COR-L47 (cell line): ENCODE measurements around the gene TEX2.

ENCODE experiments used
- DNase-seq: peaks from one replicate; lab custom pipeline; 2025; lab: John Stamatoyannopoulos, UW

The TEX2 gene

DNA sequence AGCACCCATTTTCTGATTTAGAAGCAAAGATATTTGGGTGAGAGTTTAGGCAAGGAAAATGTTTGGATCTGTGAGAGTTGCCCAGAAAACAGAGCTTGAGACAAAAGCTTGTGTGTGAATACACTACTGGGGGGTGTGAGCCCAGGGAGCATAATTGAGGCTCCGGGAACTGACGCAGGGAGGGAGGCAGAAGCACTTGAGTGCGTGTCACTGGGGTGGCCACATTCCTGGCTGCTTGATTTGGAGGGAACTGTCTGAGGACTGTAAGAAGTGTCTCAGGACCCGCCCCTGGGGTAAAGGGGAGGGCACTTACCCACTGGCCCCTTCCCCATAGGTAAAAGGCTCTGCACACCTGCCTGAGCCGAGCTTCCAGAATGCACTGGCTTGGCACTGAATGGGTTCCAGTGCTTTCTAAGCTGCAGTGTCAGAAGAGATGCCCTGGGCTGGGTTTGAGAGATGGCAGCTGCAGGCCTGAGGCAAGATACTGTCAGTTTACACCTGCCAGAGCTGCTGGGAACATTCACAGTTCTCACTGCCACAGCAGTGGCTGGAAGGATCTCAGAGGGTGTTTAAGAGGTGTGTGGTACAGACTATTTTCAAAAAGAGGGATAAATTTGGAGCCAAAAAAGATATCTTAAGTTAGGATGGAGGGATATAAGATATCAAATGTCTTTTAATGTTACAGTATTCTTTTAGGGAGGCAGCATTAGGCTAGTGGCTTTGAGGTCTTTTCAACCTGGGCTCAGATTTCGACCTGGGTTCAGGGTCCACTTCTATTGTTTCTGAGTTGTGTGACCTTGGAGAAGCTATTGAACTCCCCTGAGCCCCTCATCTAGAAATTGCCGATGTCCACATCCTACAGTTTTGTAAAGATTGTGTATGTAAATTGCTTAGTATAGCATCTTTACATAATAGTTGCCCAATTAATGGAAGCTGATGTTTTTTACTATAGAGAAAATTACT, 6.9 kb upstream of the TEX2 start:
- DNase-seq: no peak

DNA sequence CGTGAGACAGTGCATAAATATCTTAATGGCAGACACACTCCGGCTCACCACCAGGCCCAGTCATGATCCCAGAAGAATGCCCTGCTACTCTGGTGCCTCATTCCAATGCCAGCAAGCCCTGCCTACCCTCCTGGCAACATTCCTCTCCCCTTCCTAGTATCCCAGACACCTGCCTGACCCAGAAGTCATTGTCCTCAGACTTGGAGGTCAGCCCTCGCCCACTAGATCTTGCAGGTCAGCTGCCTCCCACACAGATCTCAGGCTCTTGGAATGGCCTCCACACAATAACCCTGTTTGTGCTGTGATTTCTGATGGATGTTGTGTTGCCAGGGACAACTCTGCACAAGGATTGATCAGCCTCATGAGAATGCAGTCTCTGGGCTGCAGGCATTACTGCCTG, 1.8 kb upstream of the TEX2 start:
- no peak for DNase-seq

DNA sequence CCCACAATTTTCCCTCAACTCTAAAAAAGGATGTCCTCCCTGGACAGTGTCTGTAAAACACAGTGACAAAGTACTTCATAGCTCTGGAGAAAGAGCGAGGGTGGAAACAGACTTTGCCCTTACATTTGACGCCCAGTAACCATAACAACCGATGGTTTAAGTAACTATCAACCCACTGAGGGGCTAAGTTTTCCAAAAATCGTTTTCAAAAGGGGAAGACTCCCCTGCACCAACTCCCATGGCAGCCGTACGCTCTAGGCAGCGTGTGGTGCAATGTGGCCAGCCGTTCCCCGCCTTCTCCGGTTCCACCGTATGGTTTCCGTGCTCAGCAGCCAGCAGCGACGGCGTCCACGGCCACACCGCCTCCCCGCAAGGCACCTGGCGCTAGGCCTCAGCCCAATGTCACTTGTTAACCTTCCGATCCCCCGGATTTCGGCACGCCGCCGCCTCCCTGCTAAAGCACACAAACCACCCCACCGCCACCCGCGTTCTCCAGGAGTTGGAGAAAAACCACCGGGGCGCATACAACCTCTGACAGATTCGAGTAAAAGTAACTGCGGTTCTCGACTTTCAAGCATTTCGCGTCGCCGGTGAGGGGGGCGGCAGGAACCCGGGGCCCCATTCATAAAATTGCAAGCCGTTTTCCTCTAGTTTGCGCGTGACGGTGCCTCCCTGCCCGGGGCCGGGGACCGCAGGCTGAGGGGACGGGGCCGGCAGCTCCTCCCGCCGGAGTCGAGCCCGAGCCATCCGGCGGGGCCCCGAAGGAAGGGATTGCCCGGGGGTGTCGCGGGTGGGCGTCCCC, 661 bp downstream of the TEX2 start:
- no peak for DNase-seq

DNA sequence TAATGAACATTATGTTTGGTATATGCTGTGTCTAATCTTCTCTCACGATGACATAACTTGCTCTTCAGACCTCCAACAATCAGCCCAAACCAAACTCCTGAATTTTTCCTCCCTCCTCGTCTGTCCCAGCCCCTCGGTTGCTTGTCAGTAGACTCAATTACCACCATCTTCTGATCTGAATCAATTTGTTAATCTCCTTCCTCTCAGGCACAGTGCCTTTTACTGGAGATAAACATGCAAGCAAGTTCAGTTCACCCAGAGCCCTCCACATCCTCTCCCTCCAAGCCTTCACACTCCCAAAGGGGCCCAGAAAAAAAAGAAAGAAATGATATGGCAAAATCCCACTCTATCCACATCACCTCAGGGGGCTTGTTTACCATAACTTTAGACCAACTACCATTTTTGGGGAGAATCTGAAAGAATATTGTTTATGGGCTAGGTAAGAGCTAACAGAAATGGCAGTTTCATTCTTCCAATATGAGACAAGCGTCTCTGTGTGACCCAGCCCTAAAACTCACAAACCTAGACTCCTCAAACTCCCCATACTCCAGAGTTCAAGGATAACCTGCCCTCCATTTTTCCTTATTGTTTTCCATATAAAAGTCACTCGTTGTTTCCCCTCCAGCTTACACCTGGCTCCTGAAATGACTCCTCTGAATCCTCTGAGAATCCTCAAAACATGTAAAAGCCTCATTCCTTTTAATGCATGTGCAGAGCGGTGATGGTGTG, 1.5 kb downstream of the TEX2 start:
- DNase-seq: no peak

DNA sequence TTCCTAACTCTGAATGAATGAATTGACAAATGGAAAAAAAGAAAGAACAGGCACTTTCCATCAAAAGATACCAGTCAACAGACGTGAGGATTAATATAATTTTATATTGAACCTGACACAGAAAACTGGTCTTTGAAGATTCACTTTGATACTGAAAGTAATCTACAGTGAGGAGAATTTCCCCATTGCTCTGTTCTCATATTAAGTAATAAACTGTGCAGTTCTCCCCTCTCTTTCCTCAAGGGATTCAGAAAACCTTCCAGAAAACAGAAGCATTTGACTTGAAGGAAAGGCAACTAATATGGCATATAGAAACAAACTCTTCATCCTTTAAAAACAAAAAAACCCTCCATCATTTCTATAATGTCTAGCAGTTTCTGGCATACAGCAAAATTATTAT, 2.2 kb downstream of the TEX2 start:
- DNase-seq: no peak

DNA sequence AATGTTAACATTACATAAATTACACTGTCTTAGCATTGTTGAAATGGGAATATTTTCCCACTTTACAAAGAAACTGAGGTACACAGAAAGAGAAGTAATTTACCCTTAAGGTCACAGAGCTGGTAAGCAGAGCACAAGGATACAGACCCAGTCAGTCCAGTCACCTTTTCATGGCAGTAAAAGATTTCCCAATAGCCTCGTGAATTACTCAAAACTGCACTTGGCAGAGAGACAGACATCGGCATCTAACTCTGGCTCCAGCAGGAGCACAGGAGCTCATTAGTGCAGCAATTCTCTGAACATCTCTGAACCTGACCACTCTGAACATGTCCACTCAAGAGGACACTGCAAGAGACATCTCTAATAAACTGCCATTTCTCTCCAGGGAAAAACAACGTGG, 3.1 kb downstream of the TEX2 start:
- DNase-seq: no peak

DNA sequence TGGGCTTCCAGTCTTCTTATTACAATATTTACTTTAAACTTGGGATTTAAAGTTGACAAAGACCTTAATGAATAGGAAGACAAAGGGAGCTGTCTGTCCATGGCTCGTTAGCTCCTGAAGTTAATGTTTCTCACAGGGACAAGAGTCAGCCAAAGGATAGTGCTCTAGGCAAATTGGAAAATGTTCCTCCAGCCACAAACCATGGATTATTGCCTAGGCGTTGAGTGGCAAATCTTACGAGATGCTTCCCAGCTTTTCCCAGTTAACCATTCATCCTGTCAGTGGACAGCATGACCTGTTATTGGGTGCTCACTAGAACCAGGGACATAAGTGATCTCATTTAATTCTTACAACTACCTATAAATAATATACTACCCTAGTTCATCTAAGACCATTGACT, 3.6 kb downstream of the TEX2 start:
- no peak for DNase-seq

DNA sequence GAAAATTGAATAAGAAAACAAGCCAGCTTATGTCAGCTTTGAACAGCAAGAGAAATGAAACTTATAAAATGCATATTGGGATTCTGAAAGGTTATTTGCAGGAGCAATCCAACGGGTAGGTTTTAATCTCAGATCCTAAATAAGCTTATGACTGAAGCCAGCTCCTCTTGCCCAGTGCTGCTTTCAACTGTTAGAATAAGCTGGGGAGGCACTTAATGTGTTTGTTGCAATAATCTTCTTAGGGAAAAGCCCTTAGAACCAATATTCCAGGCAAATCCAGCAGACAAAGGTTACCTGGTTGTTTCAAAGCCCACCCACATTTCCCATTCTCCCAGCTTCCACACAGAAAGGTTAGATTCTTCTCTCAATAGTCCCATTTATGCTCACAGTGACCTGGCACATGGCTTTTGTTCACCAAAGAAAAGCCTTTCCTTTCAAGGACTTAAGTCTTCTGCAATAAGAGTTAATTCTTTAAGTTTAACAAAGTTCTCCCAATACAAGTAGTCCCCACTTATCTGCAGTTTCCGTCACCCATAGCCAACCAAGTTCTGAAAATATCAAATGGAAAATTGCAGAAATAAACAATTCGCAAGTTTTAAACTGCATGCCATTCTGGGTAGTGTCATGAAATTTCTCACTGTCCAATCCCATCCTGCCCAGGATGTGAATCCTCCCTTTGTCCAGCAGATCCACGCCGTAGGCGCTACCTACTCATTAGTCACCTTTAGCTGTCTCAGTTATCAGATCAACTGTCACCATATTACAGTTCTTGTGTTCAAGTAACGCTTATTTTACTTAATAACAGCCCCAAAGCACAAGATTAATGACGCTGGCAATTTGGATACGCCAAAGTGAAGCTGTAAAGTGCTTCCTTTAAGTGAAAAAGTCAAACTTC, 5.9 kb downstream of the TEX2 start:
- no peak for DNase-seq

DNA sequence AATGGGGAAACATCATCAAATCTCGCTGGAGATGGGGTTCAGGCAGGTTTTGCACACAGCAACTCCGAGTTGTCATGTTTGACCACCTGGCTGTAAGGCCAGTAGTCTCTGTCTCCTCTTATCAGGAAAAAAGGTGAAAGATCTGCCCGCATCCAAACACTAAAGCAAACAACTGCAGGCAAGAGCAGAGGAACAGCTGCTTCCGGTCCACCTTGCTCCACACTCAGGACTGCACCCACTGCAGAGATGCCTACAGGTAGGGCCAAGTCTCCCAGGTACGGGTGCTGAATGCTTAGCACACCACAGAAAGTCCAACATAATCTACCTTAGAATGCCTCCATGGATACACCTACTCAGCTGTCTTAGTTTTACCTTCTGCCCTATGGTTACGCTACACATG, 7.3 kb downstream of the TEX2 start:
- no peak for DNase-seq

DNA sequence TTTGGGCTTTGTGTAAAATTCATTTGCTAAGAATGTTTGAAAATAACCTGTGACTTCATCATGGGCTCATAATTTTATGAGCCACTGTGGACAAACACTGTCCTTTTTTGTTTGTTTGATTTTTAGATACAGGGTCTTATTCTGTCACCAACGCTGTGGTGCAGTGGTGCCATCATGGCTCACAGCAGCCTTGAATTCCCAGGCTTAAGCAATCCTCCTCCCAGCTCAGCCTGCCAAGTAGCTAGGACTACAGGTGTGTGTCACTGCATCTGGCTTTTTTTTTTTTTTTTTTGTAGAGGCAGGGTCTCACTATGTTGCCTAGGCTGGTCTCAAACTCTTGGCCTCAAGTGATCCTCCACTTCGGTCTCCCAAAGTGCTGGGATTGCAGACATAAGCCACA, 8.3 kb downstream of the TEX2 start:
- no peak for DNase-seq

DNA sequence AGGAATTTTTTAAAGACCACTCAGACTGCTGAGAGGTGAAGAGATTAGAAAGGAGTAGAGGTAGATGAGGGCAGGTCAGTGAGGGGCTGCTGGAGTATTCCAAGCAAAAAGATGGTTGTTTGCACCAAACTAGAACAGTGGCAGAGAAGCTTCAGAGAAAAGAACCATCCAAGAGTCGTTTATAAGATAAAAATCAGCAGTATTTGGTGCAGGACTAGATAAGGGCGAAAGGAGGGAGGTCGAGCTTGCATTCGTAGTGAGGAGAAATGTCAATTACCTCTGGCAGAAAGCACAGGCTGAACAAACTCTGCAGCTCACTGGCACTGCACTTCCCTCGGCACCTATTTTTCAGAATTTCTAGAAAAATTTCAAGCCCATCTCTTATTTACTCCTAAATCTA, 9.6 kb downstream of the TEX2 start:
- DNase-seq: no peak

DNA sequence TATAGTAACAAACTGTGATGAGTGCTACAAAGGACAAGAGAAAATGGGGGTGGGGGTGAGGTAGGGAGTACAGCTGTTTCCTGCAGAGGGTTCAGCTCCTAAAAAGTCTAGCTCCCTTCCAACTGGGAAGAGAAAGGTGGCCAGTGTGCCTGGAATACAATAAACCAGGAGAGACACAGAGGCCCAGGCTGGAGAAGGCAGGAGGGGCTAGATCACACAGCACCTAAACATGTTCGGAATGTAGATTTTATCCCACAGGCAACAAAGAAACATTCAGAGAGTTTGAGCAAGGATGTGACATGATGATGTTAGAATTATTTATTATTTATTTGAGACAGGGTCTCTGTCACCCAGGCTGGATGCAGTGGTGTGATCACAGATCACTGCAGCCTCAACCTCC, 10.2 kb downstream of the TEX2 start:
- DNase-seq: no peak

DNA sequence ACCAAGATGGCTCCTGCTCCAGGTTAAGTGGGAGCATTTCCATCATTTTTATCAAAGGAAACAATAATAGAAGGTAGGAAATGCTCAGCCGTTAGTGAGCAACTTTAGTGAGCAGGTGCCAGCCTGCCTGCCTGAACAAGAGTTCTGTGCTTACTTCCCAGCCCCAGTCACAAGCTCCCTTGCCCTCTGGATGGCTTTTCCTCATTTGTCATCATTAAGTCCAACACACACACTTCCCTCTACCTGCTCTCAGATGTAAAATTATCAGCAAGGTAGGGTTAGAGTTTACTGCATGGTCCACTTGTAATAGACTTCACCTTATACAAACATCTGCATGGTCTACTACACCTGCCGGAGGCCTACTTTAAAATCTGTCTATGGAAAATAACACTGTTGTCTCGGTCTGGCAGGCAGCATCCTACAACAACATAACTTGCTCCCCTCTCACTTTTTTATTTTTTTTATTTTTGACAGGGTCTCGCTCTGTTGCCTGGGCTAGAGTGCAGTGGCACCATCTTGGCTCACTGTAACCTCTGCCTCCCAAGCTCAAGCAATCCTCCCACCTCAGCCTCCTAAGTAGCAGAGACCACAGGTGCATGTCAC, 12.7 kb downstream of the TEX2 start:
- DNase-seq: no peak

DNA sequence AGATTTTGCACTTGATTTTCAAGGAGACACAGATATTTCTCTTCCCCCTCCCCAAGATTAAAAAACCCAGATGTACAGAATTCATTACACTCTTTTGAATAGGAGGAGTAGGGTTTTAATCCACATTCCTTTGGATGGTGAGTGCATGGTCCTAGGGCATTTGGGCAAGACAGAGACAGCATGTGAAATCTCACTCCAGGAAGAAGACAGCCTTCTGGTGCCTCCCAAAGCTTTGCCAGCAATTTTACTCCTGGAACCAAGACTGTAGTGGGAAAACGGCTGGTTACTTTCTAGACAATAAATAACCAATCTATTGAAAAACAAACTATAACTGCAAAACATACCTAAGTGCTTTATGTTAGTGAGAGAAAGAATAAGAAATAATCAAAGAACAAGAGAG, 15.2 kb downstream of the TEX2 start:
- no peak for DNase-seq

DNA sequence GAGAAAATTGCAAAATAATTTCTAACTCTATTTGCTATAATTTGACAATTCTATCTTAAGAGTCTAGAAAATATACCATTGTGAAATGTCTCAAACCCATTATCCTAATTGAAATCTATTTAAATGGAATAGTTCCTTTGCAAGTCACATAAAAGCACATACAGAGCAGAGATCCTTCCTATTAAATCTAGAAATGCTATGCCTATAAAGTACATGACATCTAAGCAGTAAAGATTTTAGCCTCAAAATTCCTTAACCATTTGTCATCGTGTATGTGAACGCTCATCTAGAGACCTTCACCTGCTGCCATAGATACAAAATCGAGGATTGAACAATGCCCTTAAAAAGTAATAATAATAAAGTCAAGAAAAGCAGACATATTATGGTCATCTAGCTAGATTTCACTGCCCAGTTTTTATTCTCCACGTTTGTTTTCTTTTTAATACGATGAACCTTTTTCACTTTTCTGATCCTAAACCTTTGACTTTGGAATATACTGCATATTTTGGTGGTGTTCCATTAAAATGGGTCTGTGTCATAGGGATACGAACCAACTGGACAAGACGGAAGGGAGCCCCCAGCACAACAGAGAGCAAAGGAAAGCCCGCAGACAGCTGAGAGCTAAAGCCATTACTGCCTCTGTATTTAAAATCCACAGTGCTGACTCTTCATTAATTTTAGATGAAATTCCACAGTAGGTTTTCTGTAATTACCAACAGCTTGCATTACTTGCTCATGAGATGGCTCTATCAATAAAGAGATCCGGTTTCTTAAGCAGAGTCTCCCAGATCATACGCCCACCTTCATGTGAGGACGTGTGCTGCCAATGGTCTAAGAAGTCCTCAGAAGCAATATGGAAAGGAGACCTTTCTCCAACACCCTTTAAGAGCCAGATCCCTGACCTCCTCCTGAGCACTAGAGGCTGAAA, 17.6 kb downstream of the TEX2 start:
- no peak for DNase-seq

DNA sequence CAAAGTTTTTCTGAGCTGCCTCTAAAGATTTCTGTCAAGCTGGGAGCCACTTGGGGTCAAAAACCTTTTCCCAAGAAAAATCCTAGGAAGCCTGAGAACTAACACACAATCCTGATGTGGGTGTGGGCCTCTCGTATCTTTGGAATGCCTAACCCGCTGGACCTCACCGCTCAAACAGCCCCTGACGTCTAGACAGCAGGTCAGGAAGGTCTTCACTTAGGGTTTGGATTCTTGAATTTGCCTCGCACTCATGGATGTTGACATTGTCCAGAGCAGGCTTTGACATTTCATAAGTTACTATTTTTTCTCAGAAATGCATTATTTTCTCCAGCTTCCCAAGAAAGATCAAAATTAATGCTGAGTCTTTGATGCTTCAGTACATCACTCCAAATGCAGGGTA, 18.9 kb downstream of the TEX2 start:
- DNase-seq: no peak

DNA sequence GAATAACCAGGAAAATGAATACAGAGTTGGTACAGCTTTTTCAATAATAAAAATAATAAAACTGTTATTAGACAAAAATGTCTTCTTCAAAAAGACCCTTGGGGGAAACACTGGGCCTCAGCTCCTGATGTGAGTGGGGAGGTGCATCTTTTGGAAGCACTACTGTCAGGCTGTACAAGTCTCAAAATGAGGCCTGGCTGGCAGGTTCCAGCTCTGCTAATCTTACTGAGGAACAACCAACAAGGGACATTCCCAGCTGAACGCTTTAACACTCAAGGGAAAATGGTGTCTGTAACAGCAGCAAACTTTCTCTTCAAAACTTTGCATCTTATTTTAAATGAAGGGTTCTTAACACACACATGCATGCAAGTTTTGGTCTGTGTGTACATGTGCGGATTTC, 19.7 kb downstream of the TEX2 start:
- no peak for DNase-seq

DNA sequence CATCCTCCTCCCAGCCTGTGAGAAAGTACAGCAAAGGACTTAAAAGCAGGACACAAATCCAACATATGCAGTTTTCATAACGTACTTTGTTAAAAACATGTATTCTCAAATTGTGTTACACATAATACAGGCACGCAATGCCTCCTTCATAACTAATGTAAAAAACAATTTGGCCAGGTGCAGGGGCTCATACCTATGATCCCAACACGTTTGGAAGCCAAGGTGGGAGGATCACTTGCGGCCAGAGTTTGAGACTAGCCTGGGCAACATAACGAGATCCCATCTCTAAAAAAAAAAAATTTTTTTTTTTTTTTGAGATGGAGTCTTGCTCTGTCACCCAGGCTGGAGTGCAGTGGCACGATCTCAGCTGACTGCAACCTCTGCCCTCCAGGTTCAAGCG, 20.4 kb downstream of the TEX2 start:
- DNase-seq: no peak

DNA sequence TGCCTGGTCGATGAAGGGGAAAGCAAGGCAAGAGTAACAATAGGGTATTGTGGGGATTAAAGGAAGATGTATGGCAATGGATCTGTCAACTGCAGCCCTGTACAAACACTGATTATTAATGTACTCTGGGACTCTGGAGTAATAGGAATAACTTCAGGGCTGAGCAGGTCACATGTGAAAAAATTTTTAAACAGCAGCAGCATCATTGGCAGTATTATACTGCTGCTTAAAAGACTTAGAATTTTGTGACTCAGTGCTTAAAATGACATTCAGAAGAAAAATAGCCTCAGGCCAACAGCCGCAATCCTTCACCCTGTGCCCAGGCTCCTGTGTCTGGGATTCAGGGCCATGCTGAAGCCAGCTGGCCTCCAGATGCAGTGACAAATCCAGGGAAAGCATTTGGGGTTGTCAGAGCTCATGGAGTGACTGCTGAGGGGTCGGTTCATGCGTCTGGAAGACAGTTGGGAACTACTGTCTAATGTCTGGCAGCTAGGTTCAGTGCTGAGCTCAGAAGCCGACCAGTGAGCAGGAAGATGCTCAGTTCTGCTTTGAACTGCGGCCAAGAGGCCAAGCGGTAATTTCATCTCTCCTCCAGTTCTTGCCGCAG, 22.2 kb downstream of the TEX2 start:
- no peak for DNase-seq
